Measurements from ENCODE around the gene FIBCD1.

Gene FIBCD1

GRCh38 chr9:130893341-130894101, 45.5 kb downstream of the FIBCD1 start:
- no peak for DNase-seq

- no peak for DNase-seq
Measured at GRCh38 chr9:130892477-130893304, 46.4 kb downstream of the FIBCD1 start.

- no peak for DNase-seq
Measured at GRCh38 chr9:130891688-130892476, 47.2 kb downstream of the FIBCD1 start.

GRCh38 chr9:130890870-130891687, 48.0 kb downstream of the FIBCD1 start:
- DNase-seq, result no peak

- no peak for DNase-seq
Measured at GRCh38 chr9:130890124-130890523, 48.9 kb downstream of the FIBCD1 start.

GRCh38 chr9:130888146-130888885, 50.7 kb downstream of the FIBCD1 start:
- no peak for DNase-seq

- no peak for DNase-seq
Measured at GRCh38 chr9:130887494-130888144, 51.4 kb downstream of the FIBCD1 start.

GRCh38 chr9:130886981-130887380, 52.1 kb downstream of the FIBCD1 start:
- DNase-seq, result no peak

- DNase-seq, result no peak
Measured at GRCh38 chr9:130885484-130886375, 53.3 kb downstream of the FIBCD1 start.

- no peak for DNase-seq
Measured at GRCh38 chr9:130884542-130885483, 54.2 kb downstream of the FIBCD1 start.

GRCh38 chr9:130884111-130884531, 54.9 kb downstream of the FIBCD1 start:
- DNase-seq, result no peak

- DNase-seq, result no peak
Measured at GRCh38 chr9:130883479-130883878, 55.6 kb downstream of the FIBCD1 start.

GRCh38 chr9:130882696-130883225, 56.3 kb downstream of the FIBCD1 start:
- DNase-seq, result no peak

GRCh38 chr9:130881516-130881915, 57.5 kb downstream of the FIBCD1 start:
- no peak for DNase-seq

- DNase-seq, result no peak
Measured at GRCh38 chr9:130880599-130881220, 58.3 kb downstream of the FIBCD1 start.

- no peak for DNase-seq
Measured at GRCh38 chr9:130879863-130880411, 59.1 kb downstream of the FIBCD1 start.

- DNase-seq, result no peak
Measured at GRCh38 chr9:130878295-130878694, 60.8 kb downstream of the FIBCD1 start.

- DNase-seq, result no peak
Measured at GRCh38 chr9:130877300-130877699, 61.7 kb downstream of the FIBCD1 start.
